HG02623 (cell line): ENCODE data around the gene ANKRD30A.
"Not testable (repeated sequence)": the region's sequence is repeated elsewhere in the genome, so short reads cannot be mapped to it uniquely, and the experiment has no call there.

Source experiments
- ATAC-seq: cut with Tn5 transposase; IDR thresholded peaks from one replicate; pipeline ENCODE4 v1.9.1; 2021; ENCODE audit warnings: moderate library complexity; ENCODE audit not compliant: unreplicated experiment

ANKRD30A gene

GRCh38 chr10:37246637-37247036 is 121.2 kb downstream of the ANKRD30A start:
- ATAC-seq: no peak

- ATAC-seq: not testable (repeated sequence)
Observed at GRCh38 chr10:37255837-37256236, 130.4 kb downstream of the ANKRD30A start.

- no peak for ATAC-seq
Observed at GRCh38 chr10:37263304-37263703, 137.9 kb downstream of the ANKRD30A start.

GRCh38 chr10:37268266-37268665 is 142.9 kb downstream of the ANKRD30A start:
- no peak for ATAC-seq

DNA sequence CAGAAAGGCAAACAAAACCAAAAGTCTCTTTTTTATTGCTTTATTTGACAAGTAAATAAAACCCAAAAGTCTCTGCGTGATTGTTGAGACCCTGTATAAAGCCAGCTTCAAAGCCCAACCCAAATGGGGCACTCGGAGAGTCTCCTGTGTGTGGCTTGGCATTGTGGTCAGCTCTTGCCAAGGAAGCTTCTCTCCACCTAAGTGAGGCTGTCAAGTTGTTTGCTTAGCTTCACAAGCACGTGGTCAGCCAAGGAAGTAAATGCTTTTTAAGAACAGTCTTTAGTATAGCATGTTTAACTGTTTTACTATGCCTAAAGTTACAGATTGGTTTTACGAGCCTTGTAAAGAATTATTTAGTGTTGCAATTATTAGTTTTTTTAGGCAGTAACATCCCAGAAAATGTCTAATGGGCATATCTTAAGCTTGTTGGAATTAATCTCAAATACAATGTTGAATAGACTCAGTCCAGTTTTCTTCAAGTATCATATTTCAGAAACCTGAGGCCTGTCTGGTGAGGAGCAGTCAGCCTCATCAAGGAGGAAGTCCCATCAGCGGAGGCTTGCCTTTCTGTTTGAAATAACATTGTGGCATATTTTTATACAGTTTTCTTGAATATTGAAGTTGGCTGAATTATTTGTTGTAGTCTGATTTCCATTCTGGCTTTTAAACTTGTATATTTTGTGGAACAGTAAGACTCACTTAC is 144.3 kb downstream of the ANKRD30A start:
- ATAC-seq: no peak

DNA sequence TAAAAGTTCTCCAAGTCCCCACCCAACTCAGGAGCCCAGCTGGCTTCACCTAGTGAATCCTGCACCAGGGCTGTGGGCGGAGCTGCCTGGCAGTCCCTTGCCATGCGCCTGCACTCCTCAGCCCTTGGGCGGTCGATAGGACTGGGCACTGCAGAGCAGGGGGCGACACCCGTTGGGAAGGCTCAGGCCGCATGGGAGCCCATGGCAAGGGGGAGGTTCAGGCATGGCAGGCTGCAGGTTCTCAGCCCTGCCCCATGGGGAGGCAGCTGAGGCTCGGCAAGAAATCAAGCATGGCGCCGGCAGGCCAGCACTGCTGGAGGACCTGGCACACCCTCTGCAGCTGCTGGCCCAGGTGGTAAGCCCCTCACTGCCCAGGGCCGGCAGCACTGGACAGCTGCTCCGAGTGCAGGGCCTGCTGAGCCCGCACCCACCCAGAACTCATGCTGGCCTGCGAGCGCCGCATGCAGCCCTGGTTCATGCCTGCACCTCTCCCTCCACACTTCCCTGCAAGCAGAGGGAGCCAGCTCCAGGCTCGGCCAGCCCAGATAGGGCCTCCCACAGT is 149.9 kb downstream of the ANKRD30A start:
- ATAC-seq: no peak

GRCh38 chr10:37285063-37285462 is 159.7 kb downstream of the ANKRD30A start:
- ATAC-seq: no peak

- ATAC-seq: no peak
Observed at GRCh38 chr10:37289833-37290464, 164.6 kb downstream of the ANKRD30A start.

- no peak for ATAC-seq
Observed at GRCh38 chr10:37301271-37301670, 175.9 kb downstream of the ANKRD30A start.

DNA sequence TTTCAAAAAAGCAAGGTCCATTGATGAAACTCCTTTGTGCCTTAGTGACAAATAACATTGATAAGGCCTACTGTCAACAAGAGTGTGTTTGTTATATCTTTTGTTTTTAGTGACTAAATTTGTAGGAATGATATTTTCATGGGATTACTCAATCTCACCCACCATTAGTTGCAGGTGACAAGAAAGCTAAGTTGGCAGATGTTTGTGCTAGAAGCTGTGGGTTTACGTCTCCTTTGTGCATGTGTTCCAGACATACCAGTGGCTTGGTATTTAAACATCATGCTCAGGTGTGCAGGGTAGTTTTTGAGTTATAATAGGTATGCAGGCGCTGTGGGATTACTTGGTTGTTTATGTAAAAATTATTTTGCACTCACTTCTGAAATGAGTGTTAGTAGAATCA is 178.6 kb downstream of the ANKRD30A start:
- no peak for ATAC-seq

GRCh38 chr10:37314350-37314749 is 189.0 kb downstream of the ANKRD30A start:
- ATAC-seq: no peak

GRCh38 chr10:37314862-37315261 is 189.5 kb downstream of the ANKRD30A start:
- ATAC-seq: no peak

DNA sequence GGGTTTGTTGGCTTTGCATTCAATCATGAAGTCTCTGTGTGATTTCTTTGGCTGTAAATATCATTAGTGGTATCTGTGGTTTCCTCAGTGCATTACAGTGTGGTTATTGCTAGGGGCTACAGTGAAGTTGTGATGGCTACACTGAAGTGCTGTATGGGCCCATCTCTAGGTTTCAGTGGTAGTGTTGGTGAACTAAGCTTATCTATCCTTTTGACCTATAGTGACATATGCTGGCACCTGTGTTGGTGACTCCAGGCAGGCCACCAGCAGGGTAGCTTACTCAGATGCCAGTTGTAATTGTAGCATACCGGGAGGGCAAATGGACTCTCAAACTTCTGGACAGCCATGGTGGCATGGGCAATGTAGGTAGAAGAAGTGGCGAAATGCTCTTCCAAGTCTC is 219.0 kb downstream of the ANKRD30A start:
- ATAC-seq: no peak

- ATAC-seq: no peak
Observed at GRCh38 chr10:37379991-37380390, 254.6 kb downstream of the ANKRD30A start.

DNA sequence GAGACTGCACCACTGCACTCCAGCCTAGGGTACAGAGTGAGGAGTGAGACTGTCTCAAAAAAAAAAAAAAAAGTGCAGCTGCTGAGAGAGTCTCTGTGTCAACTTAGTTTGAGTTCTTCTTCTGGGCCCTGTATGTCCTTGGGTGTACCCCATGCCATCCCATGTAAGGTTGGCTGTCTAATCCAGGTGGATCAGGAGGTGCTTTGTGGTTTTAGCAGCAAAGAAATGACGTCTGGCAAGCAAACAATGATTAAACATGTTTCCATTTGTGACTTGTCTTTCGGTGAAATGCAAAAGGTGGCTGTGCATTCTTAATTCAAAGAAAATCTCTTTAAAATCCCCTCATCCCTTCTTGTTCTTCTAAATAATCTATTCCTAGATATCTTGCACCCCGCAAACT is 255.9 kb downstream of the ANKRD30A start:
- ATAC-seq: no peak

DNA sequence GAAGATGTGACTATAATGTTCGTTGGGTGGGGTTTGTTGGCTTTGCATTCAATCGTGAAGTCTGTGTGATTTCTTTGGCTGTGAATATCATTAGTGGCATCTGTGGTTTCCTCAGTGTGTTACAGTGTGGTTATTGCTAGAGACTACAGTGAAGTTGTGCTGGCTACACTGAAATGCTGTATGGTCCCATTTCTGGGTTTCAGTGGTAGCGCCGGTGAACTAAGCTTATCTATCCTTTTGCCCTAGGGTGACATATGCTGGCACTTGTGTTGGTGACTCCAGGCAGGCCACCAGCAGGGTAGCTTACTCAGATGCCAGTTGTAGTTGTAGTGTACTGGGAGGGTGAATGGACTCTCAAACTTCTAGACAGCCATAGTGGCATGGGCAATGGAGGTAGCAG is 259.5 kb downstream of the ANKRD30A start:
- ATAC-seq: no peak

DNA sequence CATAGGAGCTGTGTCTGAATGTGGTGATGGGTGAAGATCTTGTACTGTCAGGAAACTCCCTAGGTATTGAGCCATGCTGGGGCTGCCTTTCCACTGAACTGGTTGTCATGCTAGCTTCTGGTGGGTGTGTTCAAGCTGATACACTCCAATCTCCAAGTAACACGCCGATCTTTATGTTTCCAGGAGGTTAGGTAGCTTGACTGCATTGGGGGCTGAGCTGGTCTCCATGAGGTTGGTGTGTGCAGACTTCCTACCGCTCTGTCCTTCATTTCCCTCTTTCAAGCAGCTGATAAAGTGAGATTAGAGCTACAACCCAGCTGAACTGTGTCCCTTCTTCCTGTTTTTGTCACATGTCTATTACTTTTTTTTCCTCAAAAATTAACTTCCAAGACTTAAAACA is 265.5 kb downstream of the ANKRD30A start:
- ATAC-seq: no peak

DNA sequence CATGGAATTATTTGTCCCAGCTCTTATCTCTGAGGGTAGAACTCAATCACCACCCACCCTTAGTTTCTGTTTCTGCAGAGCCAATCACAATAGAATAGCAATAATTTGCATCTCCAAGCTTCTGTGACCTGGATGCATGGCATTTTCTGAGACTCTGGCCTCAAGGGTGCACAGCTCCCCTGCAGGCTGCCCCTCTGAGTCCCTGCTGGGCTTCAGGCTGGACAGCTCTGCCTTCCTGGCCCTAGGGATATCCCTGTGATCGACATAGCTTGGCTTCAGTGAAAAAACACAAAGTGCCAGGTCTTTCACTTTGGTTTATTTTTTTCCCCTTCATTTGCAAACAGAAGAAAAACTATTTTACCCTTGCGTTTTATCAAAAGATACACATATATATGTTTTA is 275.4 kb downstream of the ANKRD30A start:
- ATAC-seq: not testable (repeated sequence)

- no peak for ATAC-seq
Observed at GRCh38 chr10:37401225-37401624, 275.8 kb downstream of the ANKRD30A start.

DNA sequence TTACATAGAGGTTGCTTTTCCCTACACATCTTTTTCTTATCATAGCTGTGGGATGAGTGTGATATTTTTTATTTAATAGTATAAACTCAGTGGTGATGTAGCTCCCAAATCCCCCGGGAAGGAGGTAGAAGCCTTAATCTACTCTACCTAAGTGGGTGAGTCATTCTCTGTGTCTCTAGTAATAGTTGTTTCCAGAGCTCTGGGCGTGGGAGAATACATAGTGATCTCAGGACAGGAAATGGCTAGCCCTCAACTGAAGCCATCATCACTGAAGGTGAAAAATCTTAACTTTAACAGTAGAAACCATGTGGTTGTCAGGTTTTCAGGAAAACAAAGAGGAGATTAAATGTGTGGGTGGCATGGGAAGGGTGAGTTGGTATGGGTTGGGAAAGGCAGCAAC is 278.4 kb downstream of the ANKRD30A start:
- no peak for ATAC-seq
